HT1080 (cell line): ENCODE data around the gene TXNDC17. TPM values are rescaled to one million over a fixed set of nuclear protein-coding genes. Genes with fewer than 3 reads are reported as not detected.
"Not testable (repeated sequence)": the region's sequence is repeated elsewhere in the genome, so short reads cannot be mapped to it uniquely, and the experiment has no call there.

Experiments used
- DNase-seq: peaks from one replicate; pipeline ENCODE4 v3.0.0-alpha.2; 2015; ENCODE audit warnings: low read depth
- small RNA-seq: library from RNA; depleted of rRNA; stranded (forward); fragments of <200 nt; gene quantifications from one replicate; pipeline ENCODE3, GENCODE V24; 2014
- total RNA-seq: library from RNA; depleted of rRNA; stranded (reverse); fragments of >200 nt; shearing (Covaris generic); gene quantifications from 2 replicates; pipeline ENCODE4 v1.2.3, GENCODE V29; 2014; rRNA removed

TXNDC17 gene
- total RNA-seq, 1 experiment from 2014 or later: 108 TPM

DNA sequence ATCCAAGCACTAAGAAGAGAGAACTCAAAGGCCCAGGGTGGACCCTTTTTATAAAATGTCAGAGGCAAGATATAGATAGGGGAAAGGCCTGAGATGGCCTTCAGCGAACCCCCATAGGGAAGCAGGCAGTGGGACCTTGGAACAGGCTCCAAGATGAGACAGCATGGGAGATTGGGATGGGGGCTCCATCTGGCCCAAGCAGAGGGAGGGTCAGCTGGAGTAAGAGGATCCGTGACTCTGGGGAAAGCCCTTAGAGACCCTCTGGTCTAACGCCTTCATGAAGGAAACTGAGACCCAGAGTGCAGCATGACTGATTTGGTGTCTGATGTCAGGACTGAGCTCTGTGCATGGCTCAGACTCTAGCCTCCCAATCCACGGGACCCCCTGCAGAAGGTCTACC is 41.5 kb downstream of the TXNDC17 start:
- DNase-seq: no peak

DNA sequence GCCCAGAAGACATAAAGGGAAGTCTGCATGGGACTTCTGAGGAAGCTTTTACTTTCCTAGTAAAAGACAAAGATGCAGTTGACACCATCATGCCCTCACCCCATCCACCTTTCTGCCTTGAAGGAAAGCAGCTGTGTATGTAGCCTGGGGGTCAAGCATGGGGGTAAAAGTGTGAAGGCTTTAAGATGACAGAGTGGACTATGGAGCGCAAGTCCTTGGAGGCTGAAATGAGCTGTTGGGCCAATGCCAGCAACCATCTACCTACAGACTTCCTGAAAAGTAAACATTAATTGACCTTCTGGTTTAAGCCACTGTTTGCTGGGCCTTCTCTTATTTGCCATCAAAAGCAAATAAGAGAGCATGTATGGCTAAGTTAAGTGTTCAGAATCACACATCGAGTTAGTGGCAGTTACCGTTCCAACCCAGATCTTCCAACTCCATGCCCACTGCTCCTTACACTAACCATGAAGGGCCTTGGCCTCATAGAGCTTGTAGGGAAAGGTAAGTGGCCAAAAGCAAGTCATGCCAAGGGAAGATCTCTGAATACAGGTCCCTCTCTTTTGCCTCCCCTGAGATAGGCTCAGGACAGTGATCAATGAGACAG is 42.3 kb downstream of the TXNDC17 start:
- no peak for DNase-seq

DNA sequence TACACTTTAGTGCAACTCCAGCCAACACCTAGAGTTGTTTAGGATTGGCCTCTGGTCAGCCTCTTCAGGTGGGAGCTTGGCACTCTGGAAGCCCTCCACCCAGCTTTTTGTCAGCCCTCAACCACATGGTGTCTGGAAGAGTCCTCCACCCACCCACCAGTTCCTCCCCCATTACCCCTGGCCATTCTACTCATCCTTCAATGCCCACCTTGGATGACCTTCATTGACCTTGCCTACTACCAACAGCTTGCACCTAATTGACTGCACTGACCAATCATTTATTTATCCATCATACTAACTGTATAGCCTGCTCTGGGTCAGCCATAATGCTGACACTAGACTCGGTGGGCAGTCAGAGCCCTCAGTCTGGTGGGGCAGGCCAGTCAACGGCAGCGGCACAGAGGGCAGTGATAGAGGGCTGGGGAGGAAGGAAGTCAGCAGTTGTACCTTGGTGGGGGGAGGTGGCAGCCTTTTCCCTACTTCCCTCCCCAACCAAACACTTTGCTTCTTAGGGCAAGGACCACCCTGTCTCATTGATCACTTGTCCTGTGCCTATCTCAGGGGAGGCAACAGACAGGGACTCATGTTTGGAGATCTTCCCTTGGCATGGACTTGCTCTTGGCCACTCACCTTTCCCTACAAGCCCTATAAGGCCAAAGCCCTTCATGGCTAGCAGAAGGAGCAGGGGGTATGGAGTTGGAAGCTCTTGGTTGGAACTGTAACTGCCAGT is 43.0 kb downstream of the TXNDC17 start:
- no peak for DNase-seq

DNA sequence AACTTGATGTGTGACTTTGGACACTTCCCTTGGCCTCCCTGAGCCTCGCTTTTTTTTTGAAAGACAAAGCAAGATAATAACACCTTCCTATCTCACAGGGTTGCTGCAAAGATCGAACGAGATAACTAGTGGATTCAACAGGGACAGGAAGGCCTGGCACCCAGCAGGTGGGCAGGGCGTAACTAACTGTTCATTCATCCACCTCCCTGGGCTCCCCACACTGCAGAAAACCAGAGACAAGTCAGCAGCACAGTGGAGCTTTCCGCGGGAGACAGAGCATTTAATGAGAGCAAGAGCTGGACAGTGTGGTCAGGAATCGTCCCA is 43.6 kb downstream of the TXNDC17 start:
- DNase-seq: no peak

DNA sequence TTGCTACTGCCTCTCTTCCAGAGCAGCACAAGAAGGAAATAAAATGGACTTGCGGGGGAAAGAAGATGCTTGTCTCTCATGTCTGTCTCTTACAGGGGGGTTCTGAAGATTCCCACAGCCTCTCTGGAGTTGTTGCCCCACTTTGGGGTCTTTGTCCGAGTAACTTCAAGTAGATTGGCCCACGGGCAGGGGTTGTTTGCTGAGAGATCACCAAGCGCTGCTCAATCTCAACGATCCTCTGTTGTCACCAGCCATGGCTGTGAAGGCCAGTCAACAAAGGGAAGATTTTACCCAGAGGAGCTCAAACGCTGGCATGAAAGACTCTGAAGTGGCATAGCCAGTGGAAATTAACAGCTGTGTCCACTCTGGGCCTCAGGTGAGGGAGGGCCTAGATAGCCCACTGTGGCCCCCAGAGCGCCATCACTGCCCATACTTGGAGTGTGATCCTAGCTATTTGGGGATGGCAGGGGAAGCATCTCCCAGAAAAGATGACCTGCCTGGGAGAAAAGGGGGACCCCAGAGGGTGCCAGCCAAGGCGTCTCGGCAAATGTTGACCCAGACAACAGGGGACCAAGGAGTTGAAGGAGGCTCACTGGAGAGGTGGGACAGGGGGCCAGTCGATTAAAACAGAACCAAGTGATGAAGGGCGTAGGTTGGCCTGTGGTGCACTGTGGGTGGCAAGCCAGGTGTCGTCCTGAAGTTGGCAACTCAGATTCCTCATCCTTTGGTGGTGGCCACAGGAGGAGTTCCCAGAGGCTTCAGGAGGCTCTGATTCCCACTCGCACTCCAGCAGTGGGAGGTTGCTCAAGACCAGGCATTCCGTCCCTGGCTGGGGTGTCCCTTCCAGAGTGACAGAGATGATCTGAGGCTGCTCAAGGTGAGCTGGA is 44.3 kb downstream of the TXNDC17 start:
- no peak for DNase-seq

DNA sequence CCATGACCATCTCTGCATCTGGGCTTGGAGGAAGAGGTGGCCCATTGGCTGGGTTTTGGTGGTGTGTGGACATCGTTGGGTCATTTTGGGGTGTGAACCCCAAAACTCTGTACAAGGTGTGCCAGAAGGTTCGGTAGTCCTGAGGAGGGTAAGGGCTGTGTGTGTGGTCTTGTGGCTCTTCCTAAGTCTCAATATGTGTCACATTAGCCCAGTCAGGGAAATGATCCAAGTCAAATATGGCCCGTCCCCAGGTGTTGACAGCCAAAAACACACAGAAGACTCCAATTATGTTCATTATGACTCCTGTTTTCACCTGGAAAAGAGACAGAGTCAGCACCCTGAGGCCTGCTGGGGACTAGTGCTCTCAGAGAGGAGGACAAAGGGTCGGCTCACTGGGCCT is 45.2 kb downstream of the TXNDC17 start:
- DNase-seq: no peak

DNA sequence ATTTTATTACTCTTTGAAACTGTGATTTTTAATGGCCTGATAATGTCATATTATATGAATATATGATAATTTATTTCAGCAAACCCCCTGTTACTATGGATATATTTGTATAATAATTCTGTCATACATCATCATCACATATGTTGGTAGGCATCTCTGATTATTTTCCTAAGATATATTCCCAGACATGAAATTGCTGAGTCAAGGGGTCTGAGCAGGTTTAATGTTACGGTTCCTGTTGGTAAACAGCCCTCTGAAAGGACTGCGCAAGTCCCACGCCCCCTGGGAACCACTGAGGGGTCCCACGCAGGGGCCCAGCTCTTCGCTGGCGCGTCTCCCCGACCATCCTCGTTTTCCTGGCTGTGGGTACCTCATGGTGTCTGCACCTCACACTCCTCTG is 48.1 kb downstream of the TXNDC17 start:
- DNase-seq: no peak

DNA sequence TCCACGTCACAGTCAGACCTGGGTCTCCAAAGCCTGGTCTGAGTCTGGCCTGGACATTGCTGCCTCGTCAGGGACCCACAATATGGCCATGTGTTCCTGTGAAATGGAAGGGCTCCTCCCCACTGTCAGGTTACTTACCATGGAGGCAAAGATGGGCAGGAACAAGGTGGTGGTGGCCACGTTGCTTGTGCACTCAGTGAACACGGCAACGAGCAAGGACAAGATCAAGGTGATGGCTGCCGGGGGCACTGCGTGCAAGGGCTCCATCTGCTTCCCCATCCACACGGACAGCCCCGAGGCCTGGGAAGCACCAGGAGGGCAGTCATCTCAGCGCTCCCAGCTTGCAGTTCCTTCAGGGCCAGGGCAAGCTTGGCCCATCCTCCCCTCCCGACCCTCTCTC is 49.8 kb downstream of the TXNDC17 start:
- no peak for DNase-seq

DNA sequence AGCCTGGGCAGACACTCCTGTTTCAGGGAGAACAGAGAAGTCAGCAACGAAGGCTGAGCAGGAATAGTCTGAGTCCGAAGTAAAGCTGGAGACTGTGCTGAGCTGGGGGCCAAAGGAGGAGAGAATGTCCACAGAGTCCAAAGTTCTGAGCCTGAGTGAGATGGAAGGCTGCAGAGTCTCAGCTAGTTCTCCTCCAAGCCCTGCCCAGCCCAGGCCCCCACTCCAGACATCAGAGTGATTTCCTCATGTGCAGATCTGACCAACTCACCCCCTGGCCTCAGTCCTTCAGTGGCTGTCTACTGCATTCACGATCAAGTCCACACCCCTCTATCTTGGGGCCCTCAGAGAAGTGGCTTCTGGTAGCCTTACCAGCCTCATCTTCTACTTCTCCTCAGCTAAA is 50.7 kb downstream of the TXNDC17 start:
- no peak for DNase-seq

DNA sequence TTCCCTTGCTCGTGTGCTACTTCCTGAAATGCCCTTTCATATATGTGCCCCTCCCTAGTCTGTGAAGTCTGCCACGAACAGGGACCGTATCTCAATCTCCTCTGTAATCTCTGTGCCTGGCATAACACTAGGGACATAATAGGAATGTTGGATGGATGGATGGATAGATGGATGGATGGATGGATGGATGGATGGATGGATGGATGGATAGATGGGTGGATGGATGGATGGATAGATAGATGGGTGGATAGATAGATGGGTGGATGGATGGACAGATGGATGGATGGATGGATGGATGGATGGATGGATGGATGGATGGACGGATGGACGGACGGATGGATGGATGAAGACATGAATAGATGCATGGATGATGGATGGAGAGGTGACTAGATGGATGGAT is 51.1 kb downstream of the TXNDC17 start:
- not testable (repeated sequence) for DNase-seq

Small RNA genes lying within 50 kb of the gene (small RNA-seq; reads per million reads assigned to genes)
- gene MIR4520-1: not detected
- not detected for gene RNA5SP435

Other genes with a start within 250 kb of the TXNDC17 start
- not detected in 2 replicates for gene AIPL1, start 205.9 kb upstream of the TXNDC17 start, total RNA-seq
- gene PIMREG, start 196.6 kb upstream of the TXNDC17 start, total RNA-seq: 12.8 and 12.9 TPM in 2 replicates
- gene PITPNM3, start 84.5 kb upstream of the TXNDC17 start, total RNA-seq: 0.32 and 0.33 TPM in 2 replicates
- gene KIAA0753, start 349 bp upstream of the TXNDC17 start, total RNA-seq: 14.0 and 14.2 TPM in 2 replicates
- gene MED31, start 10.5 kb downstream of the TXNDC17 start, total RNA-seq: 37.8 and 48.5 TPM in 2 replicates
- gene C17orf100, start 10.7 kb downstream of the TXNDC17 start, total RNA-seq: 0.23 and 0.31 TPM in 2 replicates
- not detected in 2 replicates for gene SLC13A5, start 72.3 kb downstream of the TXNDC17 start, total RNA-seq
- not detected in 2 replicates for gene XAF1, start 115.0 kb downstream of the TXNDC17 start, total RNA-seq
- gene FBXO39, start 135.2 kb downstream of the TXNDC17 start, total RNA-seq: not detected in 2 replicates
- not detected in 2 replicates for gene TEKT1, start 190.7 kb downstream of the TXNDC17 start, total RNA-seq